KOPT-K1 (cell line): ENCODE results near the gene YPEL1.

ENCODE experiments used
- H3K27ac ChIP-seq: fragments of 200-600 bp; sonication (generic); 2 replicates; pipeline ENCODE4 v1.5.1; 2016; ENCODE audit warnings: antibody characterized with exemption, mild to moderate bottlenecking, low read depth, low read length; ENCODE audit not compliant: poor library complexity, severe bottlenecking
- H3K36me3 ChIP-seq: fragments of 200-600 bp; sonication (generic); 2 replicates; pipeline ENCODE4 v1.5.1; 2017; ENCODE audit warnings: antibody characterized with exemption, mild to moderate bottlenecking, low read length, moderate library complexity; ENCODE audit not compliant: insufficient read depth
- H3K9me3 ChIP-seq: fragments of 200-600 bp; sonication (generic); 2 replicates; pipeline ENCODE4 v1.5.1; 2017; ENCODE audit warnings: antibody characterized with exemption, low read length, mild to moderate bottlenecking; ENCODE audit not compliant: insufficient read depth, poor library complexity, severe bottlenecking

The YPEL1 gene

DNA sequence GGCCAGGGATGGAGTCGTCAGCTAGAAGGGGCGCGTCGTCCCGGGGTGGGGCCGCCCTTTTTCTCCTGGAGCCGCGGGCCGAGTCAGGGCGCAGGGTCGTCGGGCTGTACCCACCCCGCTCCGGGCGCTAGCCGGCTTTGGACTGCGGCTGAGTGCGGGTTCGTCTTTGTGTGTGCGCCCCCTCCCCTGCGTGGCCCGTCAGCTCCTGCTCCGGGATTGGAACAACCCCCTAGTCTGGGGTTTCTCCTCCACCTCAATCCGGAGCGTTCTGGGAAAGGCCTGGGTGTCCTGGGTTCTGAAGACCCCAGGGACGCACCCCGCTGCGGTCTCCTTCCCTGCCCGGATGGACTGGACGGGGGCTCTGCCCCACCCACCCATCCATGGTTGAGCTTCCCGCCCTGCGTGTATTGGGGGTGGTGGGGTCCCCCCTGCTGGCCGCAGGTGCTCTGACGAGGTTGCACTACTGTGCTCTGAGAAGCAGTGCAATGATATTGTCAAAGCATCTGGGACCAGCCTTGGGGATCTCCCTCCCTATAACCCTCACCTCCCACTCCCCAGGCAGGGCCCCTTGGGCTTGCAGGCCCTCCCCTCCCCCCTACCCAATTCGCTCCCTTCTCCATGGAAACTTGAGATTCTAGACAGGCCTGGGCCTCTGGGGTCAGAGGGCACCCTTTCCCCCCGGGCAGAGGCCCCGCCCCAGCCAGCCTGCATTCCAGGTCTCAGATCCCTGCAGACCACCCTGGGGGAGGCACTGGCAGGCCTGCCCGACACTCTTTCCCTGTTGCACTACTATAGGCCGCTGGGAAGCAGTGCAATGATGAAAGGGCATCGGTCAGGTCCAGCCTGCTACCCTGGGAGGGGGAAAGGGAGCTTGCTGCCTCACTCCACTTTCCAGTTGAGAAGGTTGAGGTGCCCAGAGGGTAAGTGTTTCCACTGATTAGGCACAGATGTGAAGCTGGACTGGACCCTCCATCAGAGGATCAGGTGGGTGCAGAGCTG, 82.7 kb downstream of the YPEL1 start:
- Histone ChIP-seq H3K9me3 (no peaks in the 10 kb centered on the region), H3K27ac (peak overlapping the region; percentile 84), H3K36me3 (peaks cover 35% of the 10 kb centered on the region)

- Histone ChIP-seq H3K36me3 (peaks cover 38% of the 10 kb centered on the region), H3K9me3 (no peaks in the 10 kb centered on the region), H3K27ac (peak overlapping the region; percentile 84)
These were observed 83.5 kb downstream of the YPEL1 start for GRCh38 chr22:21652010-21652546.

- Histone ChIP-seq H3K9me3 (no peaks in the 10 kb centered on the region), H3K36me3 (peaks cover 41% of the 10 kb centered on the region), H3K27ac (peak overlapping the region; percentile 84)
These were observed 84.0 kb downstream of the YPEL1 start for GRCh38 chr22:21651521-21652009.

GRCh38 chr22:21650823-21651520, 84.6 kb downstream of the YPEL1 start:
- H3K36me3 ChIP-seq = peaks cover 46% of the 10 kb centered on the region
- H3K9me3 ChIP-seq = no peaks in the 10 kb centered on the region
- peak overlapping the region; percentile 84 for H3K27ac ChIP-seq

- no peaks in the 10 kb centered on the region for H3K9me3 ChIP-seq
- H3K36me3 ChIP-seq = peaks cover 52% of the 10 kb centered on the region
- H3K27ac ChIP-seq = peak overlapping the region; percentile 84
These were observed 85.3 kb downstream of the YPEL1 start for GRCh38 chr22:21650280-21650679.
